PFSK-1 (cell line): ENCODE data around the gene CDC42EP2.

Experiments used
- FOXP2 ChIP-seq: optimal IDR thresholded peaks from 2 replicates; pipeline ENCODE3; 2011; ENCODE audit warnings: borderline replicate concordance, control low read depth, inconsistent platforms; ENCODE audit not compliant: insufficient read depth; ENCODE audit errors: extremely low read length, extremely low read depth
- POLR2AphosphoS5 ChIP-seq: IDR thresholded peaks from 2 replicates; pipeline ENCODE4 v1.6.1; 2012; ENCODE audit warnings: low read depth, mild to moderate bottlenecking, control low read depth, low read length, moderate library complexity
- SIN3A ChIP-seq: IDR thresholded peaks from 2 replicates; pipeline ENCODE4 v1.6.1; 2012; ENCODE audit warnings: mild to moderate bottlenecking, low read length, moderate library complexity, borderline replicate concordance; ENCODE audit not compliant: insufficient read depth
- TAF1 ChIP-seq: IDR thresholded peaks from 2 replicates; pipeline ENCODE4 v1.6.1; 2012; ENCODE audit warnings: low read length, control low read depth, borderline replicate concordance; ENCODE audit not compliant: insufficient read depth
- TF ChIP-seq, protein P1 (sequence below), 2 experiments: IDR thresholded peaks; 2 replicates each; pipeline versions ENCODE4 v1.6.1 to v1.8.0; 2011 to 2012; ENCODE audit warnings: low read depth in 2 of 2, low read length in 2 of 2, control low read depth in 1 of 2, inconsistent platforms in 1 of 2, mild to moderate bottlenecking in 1 of 2, moderate library complexity in 1 of 2; ENCODE audit not compliant: insufficient read depth in 1 of 2

DNA sequence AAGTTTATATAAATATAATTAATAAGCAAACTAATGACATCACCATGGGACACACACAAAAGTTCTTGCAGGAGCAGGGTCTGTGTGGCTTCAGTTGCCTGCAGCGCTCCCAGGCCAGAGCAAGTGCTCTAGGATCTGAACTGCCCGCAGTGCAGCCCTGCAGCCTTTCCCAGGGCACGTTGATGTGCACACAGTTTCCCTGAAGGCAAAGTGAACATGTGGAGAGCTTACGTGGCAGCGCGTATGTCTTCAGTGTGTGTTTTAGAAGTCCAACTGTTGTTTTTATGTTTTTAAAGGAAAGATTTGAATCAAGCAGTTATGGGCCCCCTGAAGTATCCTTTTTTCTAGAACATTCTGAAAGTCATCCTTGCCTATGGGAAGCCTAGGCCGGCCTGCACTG is 38.7 kb downstream of the CDC42EP2 start:
- TF ChIP-seq, protein P1, sequence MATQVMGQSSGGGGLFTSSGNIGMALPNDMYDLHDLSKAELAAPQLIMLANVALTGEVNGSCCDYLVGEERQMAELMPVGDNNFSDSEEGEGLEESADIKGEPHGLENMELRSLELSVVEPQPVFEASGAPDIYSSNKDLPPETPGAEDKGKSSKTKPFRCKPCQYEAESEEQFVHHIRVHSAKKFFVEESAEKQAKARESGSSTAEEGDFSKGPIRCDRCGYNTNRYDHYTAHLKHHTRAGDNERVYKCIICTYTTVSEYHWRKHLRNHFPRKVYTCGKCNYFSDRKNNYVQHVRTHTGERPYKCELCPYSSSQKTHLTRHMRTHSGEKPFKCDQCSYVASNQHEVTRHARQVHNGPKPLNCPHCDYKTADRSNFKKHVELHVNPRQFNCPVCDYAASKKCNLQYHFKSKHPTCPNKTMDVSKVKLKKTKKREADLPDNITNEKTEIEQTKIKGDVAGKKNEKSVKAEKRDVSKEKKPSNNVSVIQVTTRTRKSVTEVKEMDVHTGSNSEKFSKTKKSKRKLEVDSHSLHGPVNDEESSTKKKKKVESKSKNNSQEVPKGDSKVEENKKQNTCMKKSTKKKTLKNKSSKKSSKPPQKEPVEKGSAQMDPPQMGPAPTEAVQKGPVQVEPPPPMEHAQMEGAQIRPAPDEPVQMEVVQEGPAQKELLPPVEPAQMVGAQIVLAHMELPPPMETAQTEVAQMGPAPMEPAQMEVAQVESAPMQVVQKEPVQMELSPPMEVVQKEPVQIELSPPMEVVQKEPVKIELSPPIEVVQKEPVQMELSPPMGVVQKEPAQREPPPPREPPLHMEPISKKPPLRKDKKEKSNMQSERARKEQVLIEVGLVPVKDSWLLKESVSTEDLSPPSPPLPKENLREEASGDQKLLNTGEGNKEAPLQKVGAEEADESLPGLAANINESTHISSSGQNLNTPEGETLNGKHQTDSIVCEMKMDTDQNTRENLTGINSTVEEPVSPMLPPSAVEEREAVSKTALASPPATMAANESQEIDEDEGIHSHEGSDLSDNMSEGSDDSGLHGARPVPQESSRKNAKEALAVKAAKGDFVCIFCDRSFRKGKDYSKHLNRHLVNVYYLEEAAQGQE (IDR thresholded peaks at IDR 0.05; ENCODE audit: insufficient read depth in 1 of 2, low read depth in 2 of 2, low read length in 2 of 2) = no peak
- no peak for TF ChIP-seq TAF1
- no peak for TF ChIP-seq POLR2AphosphoS5
- no peak for TF ChIP-seq SIN3A
- TF ChIP-seq FOXP2 = no peak
